Left lung (tissue), 10 donors: ENCODE measurements around the gene FOXA1. TPM values are rescaled to one million over a fixed set of nuclear protein-coding genes. Genes with fewer than 3 reads are reported as not detected.

ENCODE experiments used
- ATAC-seq: fragments of 200-7000 bp; cut with Tn5 transposase; one replicate; pipeline ENCODE4 v1.9.1; 2020; ENCODE audit warnings: moderate library complexity
- DNase-seq, 4 donors: peaks; one replicate each; pipeline ENCODE4 v3.0.0-alpha.2; 2013 to 2020
- H3K27ac ChIP-seq, 2 donors: fragments of 200-600 bp; sonication (generic) in 1 of 2; one replicate each; pipeline versions ENCODE4 v1.5.0 to v1.8.0; 2020 to 2021
- H3K27me3 ChIP-seq, 2 donors: fragments of 200-600 bp; sonication (generic) in 1 of 2; one replicate each; pipeline versions ENCODE4 v1.5.0 to v1.8.0; 2020 to 2021
- H3K36me3 ChIP-seq, 2 donors: fragments of 200-600 bp; sonication (generic) in 1 of 2; one replicate each; pipeline versions ENCODE4 v1.5.0 to v1.8.0; 2020 to 2021
- H3K4me1 ChIP-seq, 2 donors: fragments of 200-600 bp; one replicate each; pipeline ENCODE4 v1.8.0; 2021
- H3K4me3 ChIP-seq, 2 donors: fragments of 200-600 bp; sonication (generic) in 1 of 2; one replicate each; pipeline versions ENCODE4 v1.5.0 to v1.8.0; 2020 to 2021; ENCODE audit warnings: mild to moderate bottlenecking in 1 of 2
- H3K9me3 ChIP-seq, 2 donors: fragments of 200-600 bp; sonication (generic) in 1 of 2; one replicate each; pipeline versions ENCODE4 v1.5.0 to v1.8.0; 2020 to 2021
- intact Hi-C, 2 donors: fragments of 100-400 bp; cut with DNase I; formaldehyde crosslinking; loops; one replicate each; pipeline versions ENCODE4 v1.11.2 to v1.14.2; 2022
- polyA plus RNA-seq, 6 donors: library from polyadenylated mRNA; unstranded; fragments of 120-200 nt; gene quantifications; one replicate each; pipeline ENCODE4 v1.2.1, GENCODE V29; 2013; ENCODE audit not compliant: insufficient read length in 6 of 6
- total RNA-seq, 2 donors: library from RNA; stranded (reverse); fragmentation: NEBNext Ultra II Directional; extraction: Animal tissue kit (Norgen Biotek cat#: 25700); gene quantifications; one replicate each; pipeline ENCODE4 v1.2.1, GENCODE V29; 2021
- TF ChIP-seq, protein P1 (sequence below), 2 donors: fragments of 200-600 bp; sonication (generic) in 1 of 2; IDR thresholded peaks; one replicate each; pipeline versions ENCODE4 v1.5.0 to v1.8.0; 2021; ENCODE audit warnings: antibody characterized with exemption in 2 of 2
- donor health status: DM: no; HTN: yes; CAD: no.
- donor health status: DM: no; HTN: no; CAD: no.

FOXA1 gene
- total and polyA plus RNA-seq, 8 donors: 30.2 to 52.9 (median 41.8) TPM

DNA sequence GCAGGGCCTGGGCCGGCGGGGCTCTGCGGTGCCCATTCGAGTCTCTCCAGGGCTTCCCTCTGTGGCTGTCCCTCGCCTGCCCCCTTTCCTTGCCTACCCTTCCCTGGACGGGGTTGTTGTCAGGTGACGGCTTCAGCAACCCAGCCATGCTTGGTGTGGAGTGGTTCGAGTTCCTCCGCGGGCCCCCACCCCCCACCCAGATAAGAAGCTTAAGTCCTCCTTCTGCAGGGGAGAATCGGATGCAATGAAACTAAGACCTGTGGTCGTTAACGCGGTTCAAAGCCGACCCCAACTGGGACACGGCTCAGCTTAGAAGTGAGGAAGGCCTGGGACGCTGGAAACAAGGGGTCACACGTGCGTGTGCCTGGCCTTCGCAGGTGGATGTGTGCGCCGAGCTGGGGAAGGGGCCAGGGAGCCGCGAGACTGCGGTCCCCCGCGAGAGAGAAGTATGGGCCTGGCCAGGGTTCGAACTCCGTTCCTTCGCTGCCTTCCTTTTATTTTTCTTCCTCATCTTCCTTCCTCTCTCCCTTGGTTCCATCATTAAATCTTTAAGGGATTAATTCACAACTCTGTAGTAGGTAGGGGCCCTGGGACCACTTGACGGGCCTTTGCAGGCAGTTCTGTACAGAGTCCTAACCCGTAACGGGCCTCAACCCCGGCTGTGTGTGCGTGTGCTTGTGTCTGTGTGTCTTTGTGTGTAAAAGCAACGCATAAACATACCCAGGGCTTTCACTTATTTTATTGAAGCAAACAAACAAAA, 3.9 kb upstream of the FOXA1 start:
- intact Hi-C loops: no loop called here
- DNase-seq (no peak), ATAC-seq (peak; percentile 1)
- Histone ChIP-seq H3K27me3 (peaks cover 88 to 100% of the 10 kb centered on the region in 2 donors), H3K36me3 (no peaks in the 10 kb centered on the region), H3K4me3 (peak overlapping the region; percentile 15 to 38), H3K4me1 (peaks cover 0 to 34% of the 10 kb centered on the region in 2 donors), H3K27ac (peak overlapping the region; percentile 58 to 84), H3K9me3 (no peaks in the 10 kb centered on the region)
- TF ChIP-seq, protein P1, sequence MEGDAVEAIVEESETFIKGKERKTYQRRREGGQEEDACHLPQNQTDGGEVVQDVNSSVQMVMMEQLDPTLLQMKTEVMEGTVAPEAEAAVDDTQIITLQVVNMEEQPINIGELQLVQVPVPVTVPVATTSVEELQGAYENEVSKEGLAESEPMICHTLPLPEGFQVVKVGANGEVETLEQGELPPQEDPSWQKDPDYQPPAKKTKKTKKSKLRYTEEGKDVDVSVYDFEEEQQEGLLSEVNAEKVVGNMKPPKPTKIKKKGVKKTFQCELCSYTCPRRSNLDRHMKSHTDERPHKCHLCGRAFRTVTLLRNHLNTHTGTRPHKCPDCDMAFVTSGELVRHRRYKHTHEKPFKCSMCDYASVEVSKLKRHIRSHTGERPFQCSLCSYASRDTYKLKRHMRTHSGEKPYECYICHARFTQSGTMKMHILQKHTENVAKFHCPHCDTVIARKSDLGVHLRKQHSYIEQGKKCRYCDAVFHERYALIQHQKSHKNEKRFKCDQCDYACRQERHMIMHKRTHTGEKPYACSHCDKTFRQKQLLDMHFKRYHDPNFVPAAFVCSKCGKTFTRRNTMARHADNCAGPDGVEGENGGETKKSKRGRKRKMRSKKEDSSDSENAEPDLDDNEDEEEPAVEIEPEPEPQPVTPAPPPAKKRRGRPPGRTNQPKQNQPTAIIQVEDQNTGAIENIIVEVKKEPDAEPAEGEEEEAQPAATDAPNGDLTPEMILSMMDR (IDR thresholded peaks at IDR 0.05): no peak

DNA sequence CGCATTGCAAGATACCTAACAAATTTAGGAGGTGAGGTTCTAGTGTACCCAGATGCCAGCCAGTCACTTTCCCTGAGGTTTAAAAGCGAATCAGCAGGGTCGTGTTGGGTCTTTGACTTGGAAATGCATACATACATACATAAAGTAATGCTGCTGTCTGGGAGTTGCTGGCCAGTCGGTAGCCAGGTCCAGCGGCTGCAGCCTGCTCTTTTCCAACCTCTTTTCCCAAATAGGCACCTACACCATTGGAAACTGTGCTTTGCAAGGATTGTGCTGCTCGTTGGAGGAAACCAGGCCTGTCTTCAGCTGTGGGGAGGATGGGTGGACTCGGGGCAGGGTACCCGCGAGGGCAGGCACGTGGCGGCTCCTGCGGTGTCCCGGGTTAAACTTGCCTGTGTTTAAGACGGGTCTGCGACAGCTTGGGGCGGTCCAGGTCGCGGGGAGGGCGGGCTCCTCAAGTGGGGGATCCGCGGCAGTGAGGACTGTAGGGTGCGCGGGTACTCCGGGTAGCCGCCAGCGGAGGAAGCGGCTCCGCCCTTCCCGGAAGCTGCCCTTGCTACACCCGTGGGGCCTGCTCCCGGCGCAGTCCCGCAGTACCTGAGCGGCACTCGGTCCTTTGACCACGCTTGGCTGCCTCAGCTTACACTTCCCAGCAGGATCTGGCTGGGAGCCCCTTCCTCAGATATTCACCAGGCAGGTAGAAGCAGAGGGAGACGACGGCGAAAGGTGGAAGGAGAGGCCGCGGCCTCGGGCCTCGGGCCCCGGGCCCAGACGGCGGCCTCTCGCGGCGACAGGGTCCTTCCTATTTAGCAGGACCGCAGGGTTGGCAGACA, 3.1 kb upstream of the FOXA1 start:
- peak in 2 of 4 donors; percentile 57 to 87 for DNase-seq
- Histone ChIP-seq H3K4me3 (peak overlapping the region; percentile 11 to 38), H3K36me3 (no peaks in the 10 kb centered on the region), H3K4me1 (peaks cover 0 to 35% of the 10 kb centered on the region in 2 donors), H3K9me3 (no peaks in the 10 kb centered on the region), H3K27me3 (peaks cover 88 to 100% of the 10 kb centered on the region in 2 donors), H3K27ac (peak overlapping the region; percentile 58 to 84)
- intact Hi-C loops: no loop called here
- ATAC-seq: peak; percentile 61
- TF ChIP-seq, protein P1 (IDR thresholded peaks at IDR 0.05): no peak

- peaks cover 0 to 35% of the 10 kb centered on the region in 2 donors for H3K4me1 ChIP-seq
- peak overlapping the region; percentile 58 to 84 for H3K27ac ChIP-seq
- ATAC-seq (peak; percentile 2), DNase-seq (peak in 1 of 4 donors; percentile 47)
- intact Hi-C loops: no loop called here
- peaks cover 88 to 100% of the 10 kb centered on the region in 2 donors for H3K27me3 ChIP-seq
- H3K36me3 ChIP-seq: no peaks in the 10 kb centered on the region
- H3K9me3 ChIP-seq: no peaks in the 10 kb centered on the region
- TF ChIP-seq, protein P1 (IDR thresholded peaks at IDR 0.05): peak in 1 of 2 donors; percentile 32
- H3K4me3 ChIP-seq: peak overlapping the region in 1 of 2 donors; percentile 38
These were observed 2.5 kb upstream of the FOXA1 start for GRCh38 chr14:37597538-37597913.

DNA sequence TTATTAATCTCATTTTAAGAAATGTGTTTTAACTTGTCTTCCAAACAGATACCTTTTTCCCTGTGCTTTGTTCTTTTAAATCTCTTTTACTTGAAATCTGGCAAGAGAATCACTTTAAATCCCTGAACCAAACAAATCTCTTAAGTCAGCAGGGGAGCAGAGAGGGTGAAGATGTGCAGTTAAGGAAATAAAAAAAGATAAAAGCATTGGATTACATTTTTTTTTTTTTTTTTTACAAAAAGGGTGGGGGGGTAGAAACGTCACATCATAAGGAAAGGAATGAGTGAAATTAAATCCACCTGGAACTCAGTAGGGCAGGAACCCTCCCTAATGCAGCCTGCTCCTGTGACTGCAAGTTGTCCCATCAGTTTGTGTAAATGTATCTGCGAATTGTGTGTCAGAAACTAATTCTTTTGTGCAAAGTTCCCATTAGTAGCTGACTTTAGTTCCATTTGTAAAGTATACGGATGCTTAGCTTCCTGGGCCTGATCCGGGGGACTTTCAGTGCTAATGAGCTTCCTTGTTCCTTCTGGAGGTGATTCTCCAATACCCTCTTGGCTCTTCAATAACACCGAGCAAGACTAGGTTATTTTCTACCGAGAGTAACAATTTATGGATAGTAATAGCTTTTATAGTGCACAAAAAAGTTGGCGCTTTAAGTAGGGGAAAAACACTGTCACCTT, 1.9 kb upstream of the FOXA1 start:
- Histone ChIP-seq H3K27me3 (peaks cover 88 to 100% of the 10 kb centered on the region in 2 donors), H3K4me3 (peak overlapping the region in 1 of 2 donors; percentile 38), H3K27ac (peak overlapping the region in 1 of 2 donors; percentile 91), H3K9me3 (no peaks in the 10 kb centered on the region), H3K4me1 (peaks cover 0 to 35% of the 10 kb centered on the region in 2 donors), H3K36me3 (no peaks in the 10 kb centered on the region)
- intact Hi-C loops: no loop called here
- DNase-seq: no peak
- no peak for ATAC-seq
- TF ChIP-seq, protein P1 (IDR thresholded peaks at IDR 0.05): no peak
